Activated naive CD8-positive, alpha-beta T cell (primary cell): ENCODE measurements around the gene RTKN.
"Not testable (repeated sequence)": the region's sequence is repeated elsewhere in the genome, so short reads cannot be mapped to it uniquely, and the experiment has no call there.

Source experiments
- H3K27ac Mint-ChIP-seq: one replicate; pipeline ENCODE4 v1.8.0; 2021; ENCODE audit warnings: mixed read lengths
- H3K27me3 Mint-ChIP-seq: one replicate; pipeline ENCODE4 v1.8.0; 2021; ENCODE audit warnings: mixed read lengths
- H3K36me3 Mint-ChIP-seq: one replicate; pipeline ENCODE4 v1.8.0; 2021; ENCODE audit warnings: mixed read lengths
- H3K4me1 Mint-ChIP-seq: one replicate; pipeline ENCODE4 v1.8.0; 2021; ENCODE audit warnings: low read depth, mixed read lengths
- H3K4me3 Mint-ChIP-seq: one replicate; pipeline ENCODE4 v1.8.0; 2021; ENCODE audit warnings: mild to moderate bottlenecking, mixed read lengths
- H3K9me3 Mint-ChIP-seq: one replicate; pipeline ENCODE4 v1.8.0; 2021; ENCODE audit warnings: low read depth, mixed read lengths

The RTKN gene

DNA sequence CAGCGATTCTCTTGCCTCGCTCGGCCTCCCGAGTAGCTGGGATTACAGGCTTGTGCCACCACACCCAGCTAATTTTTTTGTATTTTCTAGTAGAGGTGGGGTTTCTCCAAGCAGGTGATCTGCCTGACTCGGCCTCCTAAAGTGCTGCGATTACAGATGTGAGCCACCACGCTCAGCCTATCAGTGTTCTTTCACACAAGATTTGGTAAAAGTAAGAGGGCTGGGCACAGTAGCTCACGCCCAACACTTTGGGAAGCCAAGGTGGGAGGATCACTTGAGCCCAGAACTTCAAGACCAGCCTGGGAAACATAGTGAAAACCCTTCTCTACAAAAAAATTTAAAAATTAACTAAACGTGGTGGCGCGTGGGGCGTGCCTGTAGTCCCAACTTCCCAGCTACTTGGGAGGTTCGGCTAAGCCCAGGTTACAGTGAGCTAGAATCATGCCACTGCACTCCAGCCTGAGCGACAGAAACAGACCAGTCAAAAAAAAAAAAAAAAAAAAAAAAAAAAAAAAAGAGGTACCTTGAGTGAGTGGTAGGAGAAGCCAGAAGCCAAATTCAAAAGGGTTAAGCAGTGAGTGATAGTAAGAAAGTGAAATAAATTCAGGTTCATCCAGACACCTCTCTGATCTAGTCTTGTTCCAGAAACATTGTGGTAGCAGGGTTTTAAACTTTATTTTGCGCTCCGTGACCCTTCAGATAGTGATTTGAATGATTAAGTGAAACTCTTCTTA is 29.8 kb upstream of the RTKN start:
- peak overlapping the region; percentile 99 for H3K4me3 Mint-ChIP-seq
- no peaks in the 10 kb centered on the region for H3K27me3 Mint-ChIP-seq
- peaks cover 4% of the 10 kb centered on the region for H3K36me3 Mint-ChIP-seq
- peaks cover 21% of the 10 kb centered on the region for H3K4me1 Mint-ChIP-seq
- H3K9me3 Mint-ChIP-seq = no peaks in the 10 kb centered on the region
- peak overlapping the region; percentile 97 for H3K27ac Mint-ChIP-seq

DNA sequence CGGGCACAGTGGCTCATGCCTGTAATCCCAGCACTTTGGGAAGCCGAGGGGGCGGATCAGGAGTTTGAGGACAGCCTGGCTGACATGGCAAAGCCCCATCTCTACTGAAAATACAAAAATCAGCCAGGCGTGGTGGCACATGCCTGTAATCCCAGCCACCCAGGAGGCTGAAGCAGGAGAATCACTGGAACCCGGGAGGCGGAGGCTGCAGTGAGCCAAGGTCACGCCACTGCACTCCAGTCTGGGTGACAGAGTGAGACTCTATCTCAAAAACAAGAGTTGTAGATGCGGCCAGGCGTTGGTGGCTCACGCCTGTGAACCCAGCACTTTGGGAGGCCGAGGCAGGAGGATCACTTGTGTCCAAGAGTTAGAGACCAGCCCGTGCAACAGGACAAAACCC is 29.0 kb upstream of the RTKN start:
- peak overlapping the region; percentile 80 for H3K4me3 Mint-ChIP-seq
- H3K36me3 Mint-ChIP-seq, H3K27me3 Mint-ChIP-seq, H3K9me3 Mint-ChIP-seq: not testable (repeated sequence)
- peak overlapping the region; percentile 94 for H3K27ac Mint-ChIP-seq
- H3K4me1 Mint-ChIP-seq = peaks cover 23% of the 10 kb centered on the region

DNA sequence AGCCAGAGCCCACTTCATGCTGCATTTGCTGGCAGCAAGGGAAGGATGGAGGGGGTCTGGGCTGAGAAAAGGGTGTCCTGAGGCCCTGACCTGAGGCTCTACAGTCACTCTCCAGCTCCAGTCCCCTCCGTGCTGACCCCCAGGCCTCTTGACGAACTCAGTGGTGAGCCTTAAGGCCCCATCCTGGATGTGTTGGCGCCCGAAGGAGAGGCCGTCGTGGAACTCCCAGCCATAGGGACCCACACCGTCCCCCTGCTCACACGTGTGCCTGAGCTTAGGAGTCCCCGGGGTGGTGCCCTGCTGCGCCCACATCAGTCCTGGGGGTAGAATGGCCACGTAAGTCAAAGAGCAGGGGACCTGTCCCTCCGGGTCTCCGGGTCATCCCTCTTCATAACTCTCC is 22.7 kb upstream of the RTKN start:
- H3K4me3 Mint-ChIP-seq = peak overlapping the region; percentile 84
- no peaks in the 10 kb centered on the region for H3K9me3 Mint-ChIP-seq
- peaks cover 27% of the 10 kb centered on the region for H3K4me1 Mint-ChIP-seq
- H3K27ac Mint-ChIP-seq = peak overlapping the region; percentile 76
- H3K36me3 Mint-ChIP-seq = peaks cover 3% of the 10 kb centered on the region
- no peaks in the 10 kb centered on the region for H3K27me3 Mint-ChIP-seq

DNA sequence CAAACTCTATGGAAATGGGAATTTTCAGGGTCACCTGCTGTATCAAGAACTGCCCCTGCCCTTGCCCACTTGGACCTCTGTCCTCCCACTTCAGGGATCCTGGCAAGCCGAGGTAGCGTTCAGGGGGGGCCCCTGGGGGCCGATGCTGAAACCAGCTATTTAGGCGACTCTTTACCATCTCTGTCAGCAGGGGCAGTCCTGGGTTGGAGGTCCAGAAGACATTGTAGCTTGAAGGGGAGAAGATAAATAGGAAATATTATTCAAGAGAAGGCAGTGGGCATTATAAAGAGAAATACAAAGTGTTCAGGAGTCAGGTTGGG is 21.0 kb upstream of the RTKN start:
- Mint-ChIP-seq H3K36me3 (peaks cover 3% of the 10 kb centered on the region), H3K27me3 (no peaks in the 10 kb centered on the region), H3K9me3 (no peaks in the 10 kb centered on the region), H3K4me1 (peaks cover 41% of the 10 kb centered on the region), H3K27ac (peak overlapping the region; percentile 12), H3K4me3 (peak overlapping the region; percentile 84)

DNA sequence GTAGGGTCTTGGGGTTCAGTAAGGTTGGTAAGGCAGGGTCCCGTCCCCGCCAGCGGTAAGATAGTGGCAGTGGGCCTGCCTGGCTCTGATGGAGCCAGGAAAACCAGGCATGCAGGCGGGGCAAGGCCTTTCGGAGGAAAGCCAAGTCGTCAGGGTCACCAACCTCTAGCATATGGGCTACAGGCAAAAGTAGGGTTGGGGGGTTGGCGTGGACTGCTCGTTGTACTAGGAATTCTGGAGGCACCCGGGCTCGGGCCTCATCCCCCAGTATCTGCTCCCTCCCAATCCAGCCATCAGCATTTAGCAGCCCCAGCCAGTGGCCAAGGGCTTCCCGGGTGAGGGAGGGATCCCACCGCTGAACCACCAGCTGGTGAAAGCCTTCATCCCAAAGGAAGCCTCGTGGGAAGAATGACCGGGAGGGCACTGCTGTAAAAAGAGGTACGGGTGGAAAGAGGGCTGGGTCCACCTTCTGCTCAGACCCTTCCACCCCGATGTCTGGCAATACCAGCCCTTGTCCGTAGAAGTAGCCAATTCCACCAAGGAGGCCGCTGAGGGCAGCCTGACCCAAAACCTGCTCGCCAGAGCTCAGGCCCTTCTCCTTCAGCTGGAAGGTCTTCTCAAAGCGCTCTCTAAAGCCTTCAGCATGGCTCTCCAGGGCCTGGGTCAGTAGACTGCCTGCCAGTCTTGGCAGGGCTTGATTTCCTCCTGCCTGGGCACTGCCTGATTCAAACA is 20.5 kb upstream of the RTKN start:
- Mint-ChIP-seq H3K4me1 (peaks cover 44% of the 10 kb centered on the region), H3K27me3 (no peaks in the 10 kb centered on the region), H3K4me3 (peak overlapping the region; percentile 84), H3K9me3 (no peaks in the 10 kb centered on the region), H3K27ac (no peak overlapping the region), H3K36me3 (peaks cover 4% of the 10 kb centered on the region)

DNA sequence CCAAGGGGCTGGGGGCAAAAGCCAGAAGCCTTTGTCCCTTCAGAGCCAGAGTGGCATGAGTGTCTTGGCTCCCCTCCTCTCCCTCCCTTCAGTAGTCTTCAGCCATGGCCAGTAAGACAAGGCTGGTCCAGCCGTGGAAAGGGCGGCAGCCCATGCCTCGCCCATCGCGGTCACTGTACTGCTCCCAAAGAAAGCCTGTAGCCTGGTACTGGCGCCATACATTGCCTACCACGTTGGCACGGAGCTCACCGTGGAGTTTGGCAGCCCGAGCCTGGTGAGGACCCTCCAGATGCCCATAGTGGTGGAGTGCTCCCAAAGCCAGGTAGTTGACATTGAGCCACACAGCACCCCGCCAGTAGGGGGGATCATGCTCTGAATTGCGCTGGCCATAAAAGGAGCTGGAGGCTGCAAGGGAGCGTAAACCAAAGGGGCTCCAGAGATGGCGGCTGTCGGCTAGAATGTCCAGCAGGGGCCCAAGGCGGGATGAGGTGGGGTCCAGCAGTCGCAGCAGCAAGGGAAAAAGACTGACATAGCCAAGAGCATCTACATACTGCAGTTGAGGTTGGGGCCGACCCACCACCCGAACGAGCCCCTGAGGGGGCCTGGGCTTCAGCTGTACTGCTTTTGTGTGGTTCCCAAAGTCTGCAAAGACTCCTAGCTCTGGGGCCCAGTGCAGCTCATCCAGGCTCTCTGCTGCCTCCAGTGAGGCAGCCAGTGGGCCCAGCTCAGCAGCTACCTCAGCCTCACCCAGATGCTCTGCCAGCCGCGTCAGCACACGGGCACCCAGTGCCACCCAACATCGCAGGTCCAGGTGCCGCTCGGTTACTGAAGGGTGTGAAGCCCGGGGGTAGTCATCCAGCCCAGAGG is 19.7 kb upstream of the RTKN start:
- peaks cover 5% of the 10 kb centered on the region for H3K36me3 Mint-ChIP-seq
- peaks cover 51% of the 10 kb centered on the region for H3K4me1 Mint-ChIP-seq
- H3K4me3 Mint-ChIP-seq = no peak overlapping the region
- H3K9me3 Mint-ChIP-seq = no peaks in the 10 kb centered on the region
- no peaks in the 10 kb centered on the region for H3K27me3 Mint-ChIP-seq
- no peak overlapping the region for H3K27ac Mint-ChIP-seq

DNA sequence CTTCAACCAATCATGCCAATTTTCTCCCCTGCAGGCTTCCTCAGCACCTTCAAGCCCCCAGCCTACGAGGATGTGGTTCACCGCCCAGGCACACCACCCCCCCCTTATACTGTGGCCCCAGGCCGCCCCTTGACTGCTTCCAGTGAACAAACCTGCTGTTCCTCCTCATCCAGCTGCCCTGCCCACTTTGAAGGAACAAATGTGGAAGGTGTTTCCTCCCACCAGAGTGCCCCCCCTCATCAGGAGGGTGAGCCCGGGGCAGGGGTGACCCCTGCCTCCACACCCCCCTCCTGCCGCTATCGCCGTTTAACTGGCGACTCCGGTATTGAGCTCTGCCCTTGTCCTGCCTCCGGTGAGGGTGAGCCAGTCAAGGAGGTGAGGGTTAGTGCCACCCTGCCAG is 18.4 kb upstream of the RTKN start:
- not testable (repeated sequence) for H3K36me3 Mint-ChIP-seq, H3K9me3 Mint-ChIP-seq, H3K27me3 Mint-ChIP-seq, H3K27ac Mint-ChIP-seq
- H3K4me1 Mint-ChIP-seq = peaks cover 56% of the 10 kb centered on the region
- H3K4me3 Mint-ChIP-seq = peak overlapping the region; percentile 98

DNA sequence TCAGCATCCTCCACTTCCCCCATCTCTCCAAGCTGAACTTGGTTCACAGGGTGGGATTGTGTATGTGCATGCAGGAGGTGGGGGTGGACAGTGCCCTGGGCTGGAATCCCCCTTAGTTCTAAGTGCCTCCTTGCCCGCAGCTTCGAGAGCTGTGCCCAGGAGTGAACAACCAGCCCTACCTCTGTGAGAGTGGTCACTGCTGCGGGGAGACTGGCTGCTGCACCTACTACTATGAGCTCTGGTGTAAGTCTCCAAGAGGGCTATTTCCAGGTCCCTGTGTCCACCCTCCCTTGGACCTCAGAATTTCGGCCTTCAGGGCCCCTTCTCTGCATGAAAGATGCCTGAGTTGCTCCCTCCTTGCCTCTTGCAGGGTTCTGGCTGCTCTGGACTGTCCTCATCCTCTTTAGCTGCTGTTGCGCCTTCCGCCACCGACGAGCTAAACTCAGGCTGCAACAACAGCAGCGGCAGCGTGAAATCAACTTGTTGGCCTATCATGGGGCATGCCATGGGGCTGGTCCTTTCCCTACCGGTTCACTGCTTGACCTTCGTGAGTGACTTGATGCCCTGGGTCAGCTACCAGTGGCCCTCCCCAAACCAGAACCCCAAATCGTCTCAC is 17.9 kb upstream of the RTKN start:
- Mint-ChIP-seq H3K4me1 (peaks cover 60% of the 10 kb centered on the region), H3K4me3 (peak overlapping the region; percentile 98), H3K36me3 (peaks cover 10% of the 10 kb centered on the region), H3K27ac (peak overlapping the region; percentile 16)
- not testable (repeated sequence) for H3K9me3 Mint-ChIP-seq, H3K27me3 Mint-ChIP-seq

DNA sequence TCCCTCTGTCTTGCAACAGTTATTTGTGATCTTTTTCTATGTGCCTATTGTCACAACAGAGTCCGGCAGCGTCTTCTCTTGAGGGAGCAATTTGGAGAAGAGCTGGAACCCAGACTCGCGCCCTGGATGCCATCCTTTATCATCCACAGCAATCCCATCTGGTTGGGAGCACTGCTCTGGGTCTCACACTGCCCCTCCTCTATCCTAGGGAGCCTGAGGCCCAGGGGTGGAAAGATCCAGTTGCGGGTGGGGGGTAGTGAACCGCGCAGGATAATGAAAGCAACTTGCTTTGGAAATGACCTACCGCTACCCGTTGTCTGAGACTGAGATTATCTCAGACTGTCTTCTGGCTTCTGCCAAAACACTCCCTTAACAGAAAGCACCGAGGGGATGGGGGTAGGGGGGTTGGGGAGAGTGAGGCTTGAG is 17.2 kb upstream of the RTKN start:
- Mint-ChIP-seq H3K27me3 (no peaks in the 10 kb centered on the region), H3K27ac (peak overlapping the region; percentile 98), H3K4me3 (peak overlapping the region; percentile 98), H3K36me3 (peaks cover 10% of the 10 kb centered on the region), H3K9me3 (no peaks in the 10 kb centered on the region), H3K4me1 (peaks cover 61% of the 10 kb centered on the region)

DNA sequence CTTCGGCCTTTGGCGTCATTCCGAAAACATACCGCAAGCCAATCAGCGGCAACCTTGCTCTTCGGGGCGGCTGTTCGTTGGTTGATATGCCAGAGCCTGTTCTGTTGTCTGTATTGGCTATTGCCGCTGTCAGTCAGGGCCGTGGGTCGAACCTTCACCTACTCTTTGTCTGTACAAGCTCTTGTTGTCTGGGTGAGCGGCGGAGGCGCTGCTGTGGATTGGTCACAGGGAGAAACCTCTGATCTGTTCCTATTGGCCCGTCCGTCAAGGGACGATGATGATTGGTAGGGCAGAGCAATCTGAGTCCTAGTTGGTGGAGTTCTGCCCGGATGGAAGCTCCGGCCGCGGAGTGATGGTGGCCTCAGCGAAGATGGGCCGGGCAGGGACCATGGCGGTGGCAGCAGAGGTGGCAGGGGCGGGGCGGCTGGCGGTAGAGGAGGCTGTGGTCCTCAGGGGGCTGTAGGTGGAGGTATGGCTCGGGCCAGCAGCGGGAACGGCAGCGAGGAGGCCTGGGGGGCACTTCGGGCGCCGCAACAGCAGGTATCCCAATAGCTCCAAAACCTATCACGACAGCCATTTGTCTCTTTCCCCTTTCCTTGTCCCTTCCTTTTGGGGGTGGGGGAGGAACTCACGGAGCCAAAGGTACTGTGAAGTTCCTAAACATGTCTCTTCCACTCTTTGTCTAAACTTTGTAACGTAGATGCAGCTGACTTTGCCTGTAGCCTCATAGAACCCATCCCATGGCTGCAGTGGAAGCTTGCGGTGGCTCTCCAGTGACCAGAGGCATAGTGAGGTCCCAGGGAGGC is 16.6 kb upstream of the RTKN start, which contains the start of gene WBP1:
TSS of gene WBP1 (plus strand) at position 307 of the 806 bp plus-strand sequence. CDS start at position 472, 165 bp downstream.
- peaks cover 60% of the 10 kb centered on the region for H3K4me1 Mint-ChIP-seq

DNA sequence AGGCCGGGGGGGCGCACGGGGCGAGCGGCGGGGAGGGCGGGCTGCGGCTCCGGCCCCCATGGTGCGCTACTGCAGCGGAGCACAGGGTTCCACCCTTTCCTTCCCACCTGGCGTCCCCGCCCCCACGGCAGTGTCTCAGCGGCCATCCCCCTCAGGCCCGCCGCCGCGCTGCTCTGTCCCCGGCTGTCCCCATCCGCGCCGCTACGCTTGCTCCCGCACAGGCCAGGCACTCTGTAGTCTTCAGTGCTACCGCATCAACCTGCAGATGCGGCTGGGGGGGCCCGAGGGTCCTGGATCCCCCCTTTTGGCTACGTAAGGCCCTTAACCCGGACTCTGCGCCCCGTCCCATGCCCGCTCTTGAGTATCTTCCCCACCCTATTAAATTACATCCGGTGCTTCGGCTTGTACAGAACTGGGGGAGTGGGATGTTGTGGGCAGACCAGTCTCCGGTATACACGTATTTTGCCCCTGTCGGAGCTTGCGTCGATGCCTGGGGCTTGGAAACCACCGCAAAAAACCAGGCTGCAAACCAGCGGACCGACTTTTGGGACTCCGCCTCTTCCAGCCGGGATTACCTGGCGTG is 15.9 kb upstream of the RTKN start:
- peaks cover 54% of the 10 kb centered on the region for H3K4me1 Mint-ChIP-seq
- H3K4me3 Mint-ChIP-seq = peak overlapping the region; percentile 98
- H3K27ac Mint-ChIP-seq = peak overlapping the region; percentile 98
- no peaks in the 10 kb centered on the region for H3K27me3 Mint-ChIP-seq
- no peaks in the 10 kb centered on the region for H3K9me3 Mint-ChIP-seq
- peaks cover 7% of the 10 kb centered on the region for H3K36me3 Mint-ChIP-seq

More for the DNA sequence above, 16.6 kb upstream of the RTKN start, which contains the start of gene WBP1:
- Mint-ChIP-seq H3K9me3 (no peaks in the 10 kb centered on the region), H3K27me3 (no peaks in the 10 kb centered on the region), H3K27ac (peak within 1 kb of the TSS; percentile 98), H3K4me3 (peak within 1 kb of the TSS; percentile 98), H3K36me3 (peaks cover 10% of the 10 kb centered on the region)

DNA sequence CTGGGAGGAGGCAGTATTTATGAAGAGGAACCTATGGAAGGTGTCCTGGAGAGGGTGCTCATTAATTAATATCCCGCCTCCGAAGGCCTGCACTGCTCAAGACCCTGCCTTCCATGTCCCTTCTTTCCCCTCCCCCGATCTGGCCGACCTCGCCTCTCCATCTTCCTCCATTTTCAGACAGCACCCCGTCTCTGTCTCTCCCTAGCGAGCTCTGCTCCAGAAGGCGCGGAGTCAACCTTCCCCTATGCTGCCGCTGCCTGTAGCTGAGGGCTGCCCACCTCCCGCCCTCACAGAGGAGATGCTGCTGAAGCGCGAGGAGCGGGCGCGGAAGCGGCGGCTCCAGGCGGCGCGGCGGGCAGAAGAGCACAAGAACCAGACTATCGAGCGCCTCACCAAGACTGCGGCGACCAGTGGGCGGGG is 15.4 kb upstream of the RTKN start:
- peak overlapping the region; percentile 98 for H3K4me3 Mint-ChIP-seq
- peak overlapping the region; percentile 98 for H3K27ac Mint-ChIP-seq
- H3K4me1 Mint-ChIP-seq = peaks cover 56% of the 10 kb centered on the region
- peaks cover 7% of the 10 kb centered on the region for H3K36me3 Mint-ChIP-seq
- no peaks in the 10 kb centered on the region for H3K9me3 Mint-ChIP-seq
- H3K27me3 Mint-ChIP-seq = no peaks in the 10 kb centered on the region

DNA sequence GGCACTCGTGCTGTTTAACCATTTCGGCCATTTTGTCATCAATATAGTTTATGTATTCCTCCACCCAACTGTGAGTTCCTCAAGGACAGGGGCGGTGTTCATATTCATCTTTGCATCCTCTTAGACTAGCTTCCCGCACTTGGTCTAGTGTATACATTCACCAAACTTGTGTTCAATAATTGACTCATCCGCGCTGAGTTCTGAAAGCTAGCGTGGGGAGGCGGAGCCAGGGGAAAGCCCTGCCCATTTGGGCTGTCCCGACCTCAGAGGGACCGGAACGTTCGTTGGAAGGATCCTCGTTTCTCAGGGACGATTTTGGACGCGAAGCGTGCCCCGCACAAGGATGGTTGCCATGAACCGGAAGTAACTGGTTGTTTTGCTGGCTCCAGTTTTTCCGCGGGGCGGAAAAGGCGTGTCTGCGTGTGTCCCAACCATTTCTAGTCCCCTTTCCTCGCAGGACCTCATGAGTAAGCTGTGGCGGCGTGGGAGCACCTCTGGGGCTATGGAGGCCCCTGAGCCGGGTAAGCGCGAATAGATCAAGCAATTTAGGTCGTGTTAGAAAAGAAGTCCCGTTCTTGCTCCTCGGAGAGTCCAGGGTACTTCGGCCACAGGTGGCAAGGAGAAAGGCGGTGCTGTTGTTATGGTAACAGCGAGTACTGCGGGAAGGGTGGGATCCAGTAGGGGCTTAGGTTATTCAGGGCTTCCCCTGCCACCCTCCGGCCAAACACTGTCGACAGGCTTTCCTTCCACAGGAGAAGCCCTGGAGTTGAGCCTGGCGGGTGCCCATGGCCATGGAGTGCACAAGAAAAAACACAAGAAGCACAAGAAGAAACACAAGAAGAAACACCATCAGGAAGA is 13.1 kb upstream of the RTKN start, which contains the start of gene INO80B:
TSS of gene INO80B (plus strand) at position 434 of the 858 bp plus-strand sequence. CDS start at position 464, 30 bp downstream.
- Mint-ChIP-seq H3K9me3 (no peaks in the 10 kb centered on the region), H3K4me1 (peaks cover 52% of the 10 kb centered on the region), H3K36me3 (peaks cover 7% of the 10 kb centered on the region), H3K4me3 (peak within 1 kb of the TSS; percentile 98), H3K27ac (peak within 1 kb of the TSS; percentile 98), H3K27me3 (no peaks in the 10 kb centered on the region)
